Fibroblast of lung (primary cell): Measurements from ENCODE around the gene MAPK8IP1. TPM values are rescaled to one million over a fixed set of nuclear protein-coding genes. Genes with fewer than 3 reads are reported as not detected.

ENCODE experiments used
- DNase-seq, 2 donors: peaks; one replicate each; pipeline versions ENCODE4 v3.0.0 to v3.0.0-alpha.2; 2010; ENCODE audit warnings: low read depth in 2 of 2
- H2AFZ ChIP-seq: 2 replicates; pipeline ENCODE4 v1.5.1; 2012; ENCODE audit warnings: low read length, control low read depth, inconsistent platforms
- H3K27ac ChIP-seq: 2 replicates; pipeline ENCODE4 v1.5.1; 2011; ENCODE audit warnings: low read length, control low read depth; ENCODE audit not compliant: insufficient read depth
- H3K27me3 ChIP-seq: 2 replicates; pipeline ENCODE4 v1.5.1; 2011; ENCODE audit warnings: mild to moderate bottlenecking, low read length; ENCODE audit not compliant: control insufficient read depth, insufficient read depth
- H3K36me3 ChIP-seq: 2 replicates; pipeline ENCODE4 v1.5.1; 2011; ENCODE audit warnings: low read length; ENCODE audit not compliant: control insufficient read depth, insufficient read depth
- H3K4me1 ChIP-seq: 2 replicates; pipeline ENCODE4 v1.5.1; 2011; ENCODE audit warnings: low read length; ENCODE audit not compliant: control insufficient read depth, insufficient read depth; ENCODE audit errors: extremely low read depth
- H3K4me2 ChIP-seq: 2 replicates; pipeline ENCODE4 v1.5.1; 2011; ENCODE audit warnings: low read length, control low read depth; ENCODE audit not compliant: insufficient read depth; ENCODE audit errors: extremely low read depth
- H3K4me3 ChIP-seq, 4 experiments: fragments of 200-600 bp in 1 of 4; sonication (generic) in 1 of 4; replicated peaks in 1 of 4; 2 replicates each; pipeline ENCODE4 v1.5.1; 2011 to 2016; ENCODE audit warnings: low read length in 4 of 4, low read depth in 3 of 4, mild to moderate bottlenecking in 3 of 4, control low read depth in 2 of 4, inconsistent platforms in 1 of 4, mixed read lengths in 1 of 4; ENCODE audit not compliant: insufficient read depth in 1 of 4; ENCODE audit errors: control extremely low read depth in 1 of 4
- H3K79me2 ChIP-seq: 2 replicates; pipeline ENCODE4 v1.5.1; 2012; ENCODE audit warnings: mild to moderate bottlenecking, low read length, inconsistent platforms; ENCODE audit not compliant: control insufficient read depth, insufficient read depth
- H3K9ac ChIP-seq: 2 replicates; pipeline ENCODE4 v1.5.1; 2011; ENCODE audit warnings: mild to moderate bottlenecking, low read length, control low read depth; ENCODE audit not compliant: insufficient read depth
- H3K9me3 ChIP-seq: 2 replicates; pipeline ENCODE4 v1.5.1; 2012; ENCODE audit warnings: low read depth, low read length; ENCODE audit not compliant: control insufficient read depth, insufficient read depth
- H4K20me1 ChIP-seq: 2 replicates; pipeline ENCODE4 v1.5.1; 2011; ENCODE audit warnings: low read length; ENCODE audit not compliant: control insufficient read depth, insufficient read depth; ENCODE audit errors: extremely low read depth
- CTCF ChIP-seq, 2 donors: IDR thresholded peaks in 1 of 2; conservative IDR thresholded peaks in 1 of 2; 1 replicate in 1 of 2; 2 replicates in 1 of 2; pipeline ENCODE4 v1.5.1; 2011 to 2012; ENCODE audit warnings: low read length in 2 of 2, control low read depth in 1 of 2, inconsistent platforms in 1 of 2, low read depth in 1 of 2, mild to moderate bottlenecking in 1 of 2
- EZH2 ChIP-seq: IDR thresholded peaks from 2 replicates; pipeline ENCODE4 v1.5.1; 2012; ENCODE audit warnings: low read length, control low read depth, mild to moderate bottlenecking; ENCODE audit errors: missing control alignments
- polyA plus RNA-seq, 2 donors: library from polyadenylated mRNA; depleted of rRNA in 1 of 2; stranded (reverse) in 1 of 2; unstranded in 1 of 2; fragments of >200 nt; gene quantifications; 2 replicates each; pipeline ENCODE4 v1.2.1, GENCODE V29; 2011 to 2012; ENCODE audit warnings: missing spikeins in 1 of 2
- total RNA-seq: library from RNA; depleted of rRNA; stranded (reverse); fragments of >200 nt; gene quantifications from 2 replicates; pipeline ENCODE4 v1.2.1, GENCODE V29; 2014

Gene MAPK8IP1
- total and polyA plus RNA-seq, 2 donors (not counting 1 experiment from before 2014, with no cell fraction given): 3.8 to 6.6 TPM

- Histone ChIP-seq H3K4me3 (no peak overlapping the region), H3K9ac (no peak overlapping the region), H3K27me3 (no peaks in the 10 kb centered on the region), H4K20me1 (no peaks in the 10 kb centered on the region), H3K9me3 (no peaks in the 10 kb centered on the region), H3K4me1 (peaks cover 12% of the 10 kb centered on the region), H3K36me3 (peaks cover 4% of the 10 kb centered on the region), H3K27ac (no peak overlapping the region), H2AFZ (no peak overlapping the region), H3K79me2 (peaks cover 38% of the 10 kb centered on the region), H3K4me2 (no peak overlapping the region)
- DNase-seq: no peak
- TF ChIP-seq EZH2 (no peak), CTCF (conservative IDR thresholded peaks at IDR 0.05 in 1 of 2, IDR thresholded peaks at IDR 0.05 in 1 of 2; ENCODE audit: low read depth in 1 of 2, low read length in 2 of 2) (no peak)
These were observed 32.7 kb upstream of the MAPK8IP1 start for GRCh38 chr11:45852712-45853101.

GRCh38 chr11:45853332-45854219, 31.9 kb upstream of the MAPK8IP1 start:
- Histone ChIP-seq H3K79me2 (peaks cover 34% of the 10 kb centered on the region), H3K9ac (no peak overlapping the region), H2AFZ (no peak overlapping the region), H3K4me3 (no peak overlapping the region), H3K4me1 (peaks cover 18% of the 10 kb centered on the region), H3K9me3 (no peaks in the 10 kb centered on the region), H3K4me2 (no peak overlapping the region), H3K36me3 (peaks cover 4% of the 10 kb centered on the region), H3K27ac (no peak overlapping the region), H4K20me1 (no peaks in the 10 kb centered on the region), H3K27me3 (no peaks in the 10 kb centered on the region)
- TF ChIP-seq CTCF (conservative IDR thresholded peaks at IDR 0.05 in 1 of 2, IDR thresholded peaks at IDR 0.05 in 1 of 2; ENCODE audit: low read depth in 1 of 2, low read length in 2 of 2) (no peak), EZH2 (no peak)
- no peak for DNase-seq

- Histone ChIP-seq H4K20me1 (no peaks in the 10 kb centered on the region), H3K4me3 (no peak overlapping the region), H3K9ac (no peak overlapping the region), H3K4me2 (no peak overlapping the region), H3K27ac (no peak overlapping the region), H2AFZ (no peak overlapping the region), H3K9me3 (no peaks in the 10 kb centered on the region), H3K27me3 (no peaks in the 10 kb centered on the region), H3K36me3 (peaks cover 7% of the 10 kb centered on the region), H3K4me1 (peaks cover 27% of the 10 kb centered on the region), H3K79me2 (peaks cover 23% of the 10 kb centered on the region)
- no peak for TF ChIP-seq EZH2
- TF ChIP-seq CTCF (conservative IDR thresholded peaks at IDR 0.05 in 1 of 2, IDR thresholded peaks at IDR 0.05 in 1 of 2; ENCODE audit: low read depth in 1 of 2, low read length in 2 of 2): no peak
- no peak for DNase-seq
These were observed 30.1 kb upstream of the MAPK8IP1 start for GRCh38 chr11:45855308-45855707.
